Gastroesophageal sphincter (tissue), 4 donors: ENCODE results near the gene FBXO38. TPM values are rescaled to one million over a fixed set of nuclear protein-coding genes. Genes with fewer than 3 reads are reported as not detected.

Experiments used
- ATAC-seq: fragments of 150-250 bp; one replicate; pipeline ENCODE4 v1.9.1; 2016; ENCODE audit warnings: mild to moderate bottlenecking, moderate library complexity
- H3K27ac ChIP-seq, 4 donors: fragments of 200-600 bp; sonication (generic) in 3 of 4; 1 replicate in 3 of 4; 2 replicates in 1 of 4; pipeline ENCODE4 v1.5.1; 2016 to 2019
- H3K27me3 ChIP-seq: fragments of 200-600 bp; sonication (generic); one replicate; pipeline ENCODE4 v1.5.1; 2019
- H3K36me3 ChIP-seq, 2 donors: fragments of 200-600 bp; sonication (generic); one replicate each; pipeline ENCODE4 v1.5.1; 2019; ENCODE audit warnings: control low read depth in 1 of 2
- H3K4me1 ChIP-seq, 3 donors: fragments of 200-600 bp; sonication (generic); 1 replicate in 2 of 3; 2 replicates in 1 of 3; pipeline ENCODE4 v1.5.1; 2016 to 2019; ENCODE audit warnings: control low read depth in 2 of 3
- H3K4me3 ChIP-seq, 2 donors: fragments of 200-600 bp; sonication (generic); one replicate each; pipeline ENCODE4 v1.5.1; 2019; ENCODE audit warnings: mild to moderate bottlenecking in 1 of 2, moderate library complexity in 1 of 2
- H3K9me3 ChIP-seq, 3 donors: fragments of 200-600 bp; sonication (generic); one replicate each; pipeline ENCODE4 v1.5.1; 2017 to 2019; ENCODE audit warnings: control low read depth in 2 of 3
- EP300 ChIP-seq: sonication (generic); formaldehyde crosslinking; IDR thresholded peaks from one replicate; pipeline ENCODE4 v1.6.1; 2017; ENCODE audit warnings: antibody characterized with exemption, mild to moderate bottlenecking
- POLR2A ChIP-seq, 2 donors: fragments of 450-650 bp; IDR thresholded peaks; one replicate each; pipeline ENCODE4 v1.6.1; 2017; ENCODE audit warnings: antibody characterized with exemption in 2 of 2, mild to moderate bottlenecking in 2 of 2, moderate library complexity in 1 of 2
- POLR2AphosphoS5 ChIP-seq: sonication (generic); formaldehyde crosslinking; IDR thresholded peaks from one replicate; pipeline ENCODE4 v1.6.1; 2017; ENCODE audit warnings: antibody characterized with exemption
- WGBS, 2 donors: methylation state at CpG; one replicate each; pipeline ENCODE4 v1.1.5; 2018; ENCODE audit warnings: low coverage in 1 of 2; 5-methylcytosine and 5-hydroxymethylcytosine counted together
- total RNA-seq, 4 donors: library from RNA; depleted of rRNA; stranded (reverse); fragments of >200 nt; gene quantifications; one replicate each; pipeline ENCODE4 v1.1.0, GENCODE V29; 2016
- TF ChIP-seq, protein P1 (sequence below), 4 experiments: fragments of 200-600 bp in 2 of 4; fragments of 450-650 bp in 2 of 4; sonication (generic) in 1 of 4; IDR thresholded peaks; one replicate each; pipeline ENCODE4 v1.5.1; 2017 to 2019; ENCODE audit warnings: antibody characterized with exemption in 4 of 4, mild to moderate bottlenecking in 2 of 4, moderate library complexity in 2 of 4

Gene FBXO38
- total RNA-seq, 4 donors from 2014 or later, result 29.6 to 80.2 (median 40.7) TPM

DNA sequence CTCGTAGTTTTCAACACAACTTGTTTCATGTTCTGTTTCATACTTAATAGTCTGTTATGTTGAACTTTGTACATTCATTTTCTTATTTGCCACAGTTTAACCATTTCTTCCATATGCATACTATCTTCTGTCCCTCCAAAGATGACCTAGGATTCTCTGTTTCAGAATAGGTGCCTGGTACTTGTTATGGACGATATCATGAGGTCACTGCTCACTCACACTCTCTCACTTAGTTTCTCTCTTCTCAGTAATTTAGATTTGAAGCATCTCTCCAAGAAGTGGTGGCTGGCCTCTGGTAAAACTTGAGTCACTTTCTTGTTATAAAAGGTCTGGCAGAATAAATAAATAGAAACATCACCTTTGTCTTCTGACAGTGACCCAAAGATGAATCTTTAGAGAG is 28.4 kb downstream of the FBXO38 start:
- TF ChIP-seq POLR2AphosphoS5, result no peak
- no peak for TF ChIP-seq EP300
- TF ChIP-seq POLR2A (IDR thresholded peaks at IDR 0.05), result no peak
- TF ChIP-seq, protein P1, sequence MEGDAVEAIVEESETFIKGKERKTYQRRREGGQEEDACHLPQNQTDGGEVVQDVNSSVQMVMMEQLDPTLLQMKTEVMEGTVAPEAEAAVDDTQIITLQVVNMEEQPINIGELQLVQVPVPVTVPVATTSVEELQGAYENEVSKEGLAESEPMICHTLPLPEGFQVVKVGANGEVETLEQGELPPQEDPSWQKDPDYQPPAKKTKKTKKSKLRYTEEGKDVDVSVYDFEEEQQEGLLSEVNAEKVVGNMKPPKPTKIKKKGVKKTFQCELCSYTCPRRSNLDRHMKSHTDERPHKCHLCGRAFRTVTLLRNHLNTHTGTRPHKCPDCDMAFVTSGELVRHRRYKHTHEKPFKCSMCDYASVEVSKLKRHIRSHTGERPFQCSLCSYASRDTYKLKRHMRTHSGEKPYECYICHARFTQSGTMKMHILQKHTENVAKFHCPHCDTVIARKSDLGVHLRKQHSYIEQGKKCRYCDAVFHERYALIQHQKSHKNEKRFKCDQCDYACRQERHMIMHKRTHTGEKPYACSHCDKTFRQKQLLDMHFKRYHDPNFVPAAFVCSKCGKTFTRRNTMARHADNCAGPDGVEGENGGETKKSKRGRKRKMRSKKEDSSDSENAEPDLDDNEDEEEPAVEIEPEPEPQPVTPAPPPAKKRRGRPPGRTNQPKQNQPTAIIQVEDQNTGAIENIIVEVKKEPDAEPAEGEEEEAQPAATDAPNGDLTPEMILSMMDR (IDR thresholded peaks at IDR 0.05), result no peak
- Histone ChIP-seq H3K27ac (no peak overlapping the region), H3K4me1 (peaks cover 0 to 8% (median 0%) of the 10 kb centered on the region in 3 donors), H3K36me3 (peaks cover 5 to 99% of the 10 kb centered on the region in 2 donors), H3K27me3 (no peaks in the 10 kb centered on the region), H3K9me3 (no peaks in the 10 kb centered on the region), H3K4me3 (no peak overlapping the region)
- ATAC-seq, result no peak
- WGBS, 2 donors, result 81 to 87% methylated on average over 1 to 2 of the region's 2 CpGs

DNA sequence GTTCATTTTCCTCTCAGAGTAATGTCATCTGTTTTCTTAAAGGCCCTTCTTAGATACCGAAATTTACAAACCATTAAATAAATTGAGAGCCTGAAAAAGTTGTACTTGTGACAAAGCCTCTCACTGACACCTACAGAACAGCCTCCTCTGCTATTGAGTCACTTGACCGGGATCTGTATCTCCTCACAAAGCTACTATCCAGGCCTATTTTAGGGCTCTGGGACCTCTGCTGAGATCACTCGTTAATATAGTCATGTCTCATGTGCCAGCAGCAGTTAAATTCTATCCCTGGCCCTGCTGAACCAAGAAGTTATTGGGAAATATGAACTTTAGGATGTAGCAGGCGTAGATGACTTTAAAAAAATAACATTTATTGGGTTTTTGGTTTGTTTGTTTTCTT is 31.1 kb downstream of the FBXO38 start:
- Histone ChIP-seq H3K4me3 (no peak overlapping the region), H3K9me3 (no peaks in the 10 kb centered on the region), H3K27me3 (no peaks in the 10 kb centered on the region), H3K36me3 (peaks cover 14 to 99% of the 10 kb centered on the region in 2 donors), H3K27ac (no peak overlapping the region), H3K4me1 (no peaks in the 10 kb centered on the region)
- TF ChIP-seq EP300 (no peak), POLR2AphosphoS5 (no peak), POLR2A (IDR thresholded peaks at IDR 0.05) (no peak)
- TF ChIP-seq, protein P1 (IDR thresholded peaks at IDR 0.05), result no peak
- 76 to 89% methylated on average over 4 of the region's 4 CpGs for WGBS, 2 donors
- ATAC-seq, result no peak

GRCh38 chr5:148416416-148416815 is 32.7 kb downstream of the FBXO38 start:
- H3K36me3 ChIP-seq, result peaks cover 9 to 97% of the 10 kb centered on the region in 2 donors
- no peak for ATAC-seq

GRCh38 chr5:148416921-148417320 is 33.2 kb downstream of the FBXO38 start:
- no peak for ATAC-seq
- no peak overlapping the region for H3K4me3 ChIP-seq
- no peaks in the 10 kb centered on the region for H3K4me1 ChIP-seq
- H3K27ac ChIP-seq, result no peak overlapping the region
- WGBS, 2 donors, result 83 to 90% methylated on average over 7 of the region's 7 CpGs
- H3K9me3 ChIP-seq, result no peaks in the 10 kb centered on the region
- peaks cover 9 to 92% of the 10 kb centered on the region in 2 donors for H3K36me3 ChIP-seq
- H3K27me3 ChIP-seq, result no peaks in the 10 kb centered on the region
- no peak for TF ChIP-seq POLR2AphosphoS5
- TF ChIP-seq EP300, result no peak
- no peak for TF ChIP-seq POLR2A (IDR thresholded peaks at IDR 0.05)
- TF ChIP-seq, protein P1 (IDR thresholded peaks at IDR 0.05), result no peak

More at GRCh38 chr5:148416416-148416815, 32.7 kb downstream of the FBXO38 start:
- TF ChIP-seq, protein P1 (IDR thresholded peaks at IDR 0.05), result no peak
- TF ChIP-seq EP300 (no peak), POLR2A (IDR thresholded peaks at IDR 0.05) (no peak), POLR2AphosphoS5 (no peak)
- Histone ChIP-seq H3K4me3 (no peak overlapping the region), H3K4me1 (no peaks in the 10 kb centered on the region), H3K27ac (no peak overlapping the region), H3K27me3 (no peaks in the 10 kb centered on the region), H3K9me3 (no peaks in the 10 kb centered on the region)
- 85 to 86% methylated on average over 1 of the region's 1 CpG for WGBS, 2 donors

- H3K4me1 ChIP-seq, result no peaks in the 10 kb centered on the region
- ATAC-seq, result no peak
- H3K27me3 ChIP-seq, result no peaks in the 10 kb centered on the region
- H3K36me3 ChIP-seq, result peaks cover 11 to 92% of the 10 kb centered on the region in 2 donors
- H3K27ac ChIP-seq, result no peak overlapping the region
- H3K9me3 ChIP-seq, result no peaks in the 10 kb centered on the region
- TF ChIP-seq POLR2AphosphoS5, result no peak
- TF ChIP-seq POLR2A (IDR thresholded peaks at IDR 0.05), result no peak
- no peak for TF ChIP-seq EP300
- TF ChIP-seq, protein P1 (IDR thresholded peaks at IDR 0.05), result no peak
- 67 to 82% methylated on average over 3 of the region's 3 CpGs for WGBS, 2 donors
- H3K4me3 ChIP-seq, result no peak overlapping the region
Measured at GRCh38 chr5:148418511-148418910, 34.8 kb downstream of the FBXO38 start.
